H54 (cell line): ENCODE data around the gene SMIM41.

ENCODE experiments used
- DNase-seq: peaks from one replicate; pipeline ENCODE4 v3.0.0; 2011; ENCODE audit warnings: low spot score, mixed read lengths; ENCODE audit not compliant: insufficient read length
- FAIRE-seq: peaks from 3 replicates; lab custom pipeline; 2011; peaks lifted over from hg19 to GRCh38; lab: Jason Lieb, UNC
- POLR2A ChIP-seq: IDR thresholded peaks from 2 replicates; pipeline ENCODE4 v1.6.1; 2011; ENCODE audit warnings: low read depth, mild to moderate bottlenecking, low read length

SMIM41 gene

GRCh38 chr12:52044292-52044983 lies 35.1 kb upstream of the SMIM41 start:
- no peak for TF ChIP-seq POLR2A
- FAIRE-seq (no peak), DNase-seq (no peak)

GRCh38 chr12:52045794-52046199 lies 33.7 kb upstream of the SMIM41 start:
- FAIRE-seq: no peak
- DNase-seq: no peak
- TF ChIP-seq POLR2A: no peak

GRCh38 chr12:52046859-52047258 lies 32.6 kb upstream of the SMIM41 start:
- TF ChIP-seq POLR2A: no peak
- no peak for DNase-seq
- no peak for FAIRE-seq

- no peak for TF ChIP-seq POLR2A
- FAIRE-seq: no peak
- no peak for DNase-seq
These were observed 30.2 kb upstream of the SMIM41 start for GRCh38 chr12:52049286-52049685.

GRCh38 chr12:52049688-52050087 lies 29.8 kb upstream of the SMIM41 start:
- DNase-seq: no peak
- no peak for TF ChIP-seq POLR2A
- no peak for FAIRE-seq

GRCh38 chr12:52050116-52050757 lies 29.3 kb upstream of the SMIM41 start:
- DNase-seq (no peak), FAIRE-seq (no peak)
- no peak for TF ChIP-seq POLR2A

- no peak for FAIRE-seq
- DNase-seq: peak; percentile 84
- TF ChIP-seq POLR2A: peak; percentile 31; the same call in 1 of the 2 replicates
These were observed 28.6 kb upstream of the SMIM41 start, which contains the start of gene NR4A1 for GRCh38 chr12:52050758-52051541. NR4A1 (plus strand) TSS chr12:52051442; CDS start chr12:52054329, 2,887 bp downstream.

GRCh38 chr12:52052468-52053186 lies 26.9 kb upstream of the SMIM41 start:
- no peak for DNase-seq
- TF ChIP-seq POLR2A: no peak
- FAIRE-seq: no peak

- TF ChIP-seq POLR2A: no peak
- DNase-seq (no peak), FAIRE-seq (no peak)
These were observed 25.8 kb upstream of the SMIM41 start for GRCh38 chr12:52053536-52054209.

GRCh38 chr12:52054231-52054832 lies 25.2 kb upstream of the SMIM41 start:
- TF ChIP-seq POLR2A: no peak
- DNase-seq (no peak), FAIRE-seq (no peak)

GRCh38 chr12:52054833-52055730 lies 24.4 kb upstream of the SMIM41 start:
- TF ChIP-seq POLR2A: no peak
- no peak for DNase-seq
- no peak for FAIRE-seq
